HL-60 (cell line): ENCODE measurements around the gene DENND4A.

ENCODE experiments used
- DNase-seq, 2 experiments: peaks; one replicate each; pipeline ENCODE4 v3.0.0-alpha.2; 2010 to 2020; ENCODE audit warnings: low read depth in 1 of 2, low spot score in 1 of 2
- H3K27ac ChIP-seq: fragments of 250-450 bp; sonication (Bioruptor Pico); replicated peaks from 2 replicates; pipeline ENCODE4 v1.5.1; 2020; ENCODE audit warnings: mild to moderate bottlenecking, moderate library complexity
- H3K27me3 ChIP-seq: fragments of 250-450 bp; sonication (Bioruptor Pico); 2 replicates; pipeline ENCODE4 v1.5.1; 2021; ENCODE audit warnings: mild to moderate bottlenecking, moderate library complexity; ENCODE audit not compliant: insufficient read depth, poor library complexity, severe bottlenecking
- H3K4me3 ChIP-seq: replicated peaks from 2 replicates; pipeline ENCODE4 v1.5.1; 2011; ENCODE audit warnings: mild to moderate bottlenecking, control low read depth, low read length; ENCODE audit not compliant: insufficient read depth
- CTCF ChIP-seq: IDR thresholded peaks from one replicate; pipeline ENCODE4 v1.5.1; 2011; ENCODE audit warnings: low read length, control low read depth, inconsistent platforms; ENCODE audit not compliant: insufficient read depth
- GABPA ChIP-seq: IDR thresholded peaks from 2 replicates; pipeline ENCODE4 v1.6.1; 2012; ENCODE audit warnings: low read depth
- POLR2AphosphoS5 ChIP-seq: IDR thresholded peaks from 2 replicates; pipeline ENCODE4 v1.6.1; 2012; ENCODE audit warnings: low read depth
- REST ChIP-seq: IDR thresholded peaks from 2 replicates; pipeline ENCODE4 v1.6.1; 2012; ENCODE audit warnings: low read depth; ENCODE audit not compliant: insufficient replicate concordance
- SPI1 ChIP-seq: IDR thresholded peaks from 2 replicates; pipeline ENCODE4 v1.6.1; 2012; ENCODE audit warnings: low read depth, mild to moderate bottlenecking, borderline replicate concordance

Gene DENND4A

GRCh38 chr15:65791335-65792137, 557 bp downstream of the DENND4A start:
- Histone ChIP-seq H3K27ac (peak overlapping the region; percentile 90), H3K4me3 (peak overlapping the region; percentile 91), H3K27me3 (no peaks in the 10 kb centered on the region)
- no peak for TF ChIP-seq SPI1
- TF ChIP-seq REST = peak; percentile 12
- no peak for TF ChIP-seq CTCF
- no peak for TF ChIP-seq POLR2AphosphoS5
- no peak for TF ChIP-seq GABPA
- peak in 1 of 2 experiments; percentile 29 for DNase-seq

GRCh38 chr15:65790694-65791334, 1.3 kb downstream of the DENND4A start:
- peak overlapping the region; percentile 91 for H3K4me3 ChIP-seq
- TF ChIP-seq REST = no peak
- TF ChIP-seq POLR2AphosphoS5 = no peak
- TF ChIP-seq SPI1 = no peak
- TF ChIP-seq CTCF = no peak
- no peak for TF ChIP-seq GABPA
- H3K27me3 ChIP-seq = no peaks in the 10 kb centered on the region
- DNase-seq = no peak
- H3K27ac ChIP-seq = peak overlapping the region; percentile 90

GRCh38 chr15:65789759-65790425, 2.2 kb downstream of the DENND4A start:
- peak overlapping the region; percentile 91 for H3K4me3 ChIP-seq
- no peak for DNase-seq
- no peaks in the 10 kb centered on the region for H3K27me3 ChIP-seq
- peak overlapping the region; percentile 90 for H3K27ac ChIP-seq
- no peak for TF ChIP-seq REST
- no peak for TF ChIP-seq CTCF
- no peak for TF ChIP-seq SPI1
- TF ChIP-seq POLR2AphosphoS5 = no peak
- no peak for TF ChIP-seq GABPA
